ENCODE results near the gene PCCA.

- no peak for TF ChIP-seq CTCF (IDR thresholded peaks at IDR 0.05; ENCODE audit: insufficient read depth, low read length, poor library complexity, severe bottlenecking)
- TF ChIP-seq EZH2phosphoT487 (conservative IDR thresholded peaks at IDR 0.05; ENCODE audit: low read length) = no peak
Observed at GRCh38 chr13:100291624-100292023, 202.7 kb downstream of the PCCA start.
